HG03342 (cell line): ENCODE measurements around the gene NANOS3.
A peak's percentile ranks its signal among the peaks of the same experiment; 100 is the strongest.

Source experiments
- ATAC-seq: cut with Tn5 transposase; IDR thresholded peaks from one replicate; pipeline ENCODE4 v1.9.1; 2021; ENCODE audit warnings: mild to moderate bottlenecking, moderate library complexity; ENCODE audit not compliant: unreplicated experiment

The NANOS3 gene

DNA sequence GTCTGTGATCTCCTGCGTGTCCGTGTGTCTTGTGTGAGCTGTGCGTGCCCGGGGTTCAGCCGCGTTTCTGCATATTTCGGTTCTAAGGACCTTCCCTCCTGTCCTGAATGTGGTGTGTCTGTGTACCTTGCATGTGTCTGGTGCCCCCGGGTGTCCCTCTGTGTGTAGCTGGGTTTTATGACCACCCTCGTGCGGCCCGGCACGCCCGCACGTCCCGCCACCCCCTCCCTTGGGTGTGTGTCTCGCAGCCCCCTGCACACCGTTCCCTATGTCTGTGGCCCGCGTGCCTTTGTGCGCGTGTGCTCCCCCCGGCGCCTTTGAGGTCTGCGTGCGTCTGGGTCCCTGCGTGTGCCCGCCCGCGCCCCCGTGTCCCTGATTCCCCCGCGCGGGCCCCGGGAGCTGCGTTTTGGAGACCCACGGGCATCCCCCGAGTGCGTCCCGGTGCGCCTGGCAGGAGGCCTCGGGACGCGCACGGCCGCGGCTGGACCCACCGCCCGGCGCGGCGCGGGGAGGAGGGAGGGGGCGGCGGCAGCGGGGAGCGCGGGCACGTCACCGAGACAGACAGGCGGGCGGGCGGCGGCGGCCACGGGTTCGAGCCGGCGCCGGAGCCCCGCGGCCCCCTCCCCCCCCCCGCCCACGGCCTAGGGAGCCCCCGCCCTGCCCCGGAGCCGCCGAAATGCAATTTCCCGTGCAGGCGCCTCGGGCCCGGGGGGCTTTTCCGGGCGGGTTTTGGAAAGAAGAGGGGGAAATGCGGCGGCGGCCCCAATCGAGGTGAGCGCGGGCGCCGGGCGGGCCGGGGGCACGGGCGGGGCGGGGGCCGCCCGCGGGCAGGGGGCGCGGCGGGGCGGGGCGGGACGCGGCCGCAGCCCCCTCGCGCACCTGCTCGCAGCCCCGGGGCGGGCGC lies 12.0 kb upstream of the NANOS3 start:
- no peak for ATAC-seq

DNA sequence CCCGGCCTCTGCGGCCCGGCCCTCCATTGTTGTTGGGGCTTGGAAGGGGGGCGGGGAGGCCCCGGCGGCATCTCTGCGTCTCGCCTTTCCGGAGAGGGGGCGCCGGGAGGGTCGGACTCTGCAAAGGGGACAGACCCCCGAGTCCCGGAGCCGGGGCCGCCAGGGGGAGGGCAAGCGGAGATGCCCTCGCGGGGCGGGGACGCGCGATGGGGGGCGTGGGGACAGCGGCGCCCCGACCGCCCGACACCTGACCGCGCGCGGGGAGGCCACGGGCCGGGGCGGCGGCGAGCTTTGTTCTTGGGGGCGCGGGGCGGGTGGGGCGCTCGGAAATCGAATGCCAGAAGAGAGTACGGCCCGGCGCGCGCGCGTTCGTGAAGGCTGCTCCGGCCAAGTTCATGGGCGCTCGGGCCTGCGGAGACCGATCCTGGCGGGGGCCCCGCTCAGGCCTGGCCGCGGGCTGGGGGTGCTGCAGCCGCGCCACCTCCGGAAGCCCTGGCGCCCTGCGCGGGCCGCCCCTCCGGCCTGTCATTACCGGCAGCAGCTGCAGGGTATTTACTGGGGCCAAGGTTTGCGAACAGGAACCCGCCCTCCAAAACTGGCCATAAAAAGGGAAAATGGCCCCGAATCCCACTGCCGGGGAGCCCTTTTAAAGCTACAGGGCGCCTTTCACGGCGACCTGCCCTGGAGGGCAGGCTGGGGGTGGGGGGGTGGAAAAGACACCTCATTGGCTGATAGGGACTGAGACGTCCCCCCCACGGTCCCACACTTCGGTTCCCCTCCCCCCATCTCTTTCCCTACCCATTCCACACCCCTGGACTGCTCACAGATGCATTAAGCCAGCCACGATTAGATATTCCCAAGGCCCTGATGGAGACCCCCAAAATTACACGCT lies 11.1 kb upstream of the NANOS3 start:
- ATAC-seq: no peak

DNA sequence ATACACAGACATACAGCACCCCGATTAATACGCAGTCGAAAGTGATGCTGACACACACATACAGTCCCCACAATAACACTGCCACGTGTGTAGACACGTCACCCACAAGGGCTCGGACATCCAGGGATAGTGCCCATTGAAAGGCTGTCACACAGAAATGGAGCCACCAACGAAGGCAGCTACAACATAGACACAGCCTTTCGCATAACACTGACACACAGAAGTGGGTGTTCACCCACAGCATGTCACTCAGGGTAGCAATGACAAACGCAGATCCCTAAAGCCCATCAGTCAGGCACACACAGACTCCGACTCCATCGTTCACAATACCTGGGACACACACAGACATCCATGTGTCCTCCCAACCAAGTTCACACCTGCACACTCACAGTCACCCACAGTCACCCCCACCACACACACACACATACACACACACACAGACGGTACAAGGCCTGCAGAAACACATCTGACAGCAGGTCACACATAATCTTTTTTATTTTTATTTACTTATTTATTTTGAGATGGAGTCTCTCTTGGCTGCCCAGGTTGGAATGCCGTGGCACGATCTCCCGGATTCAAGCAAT lies 10.4 kb upstream of the NANOS3 start:
- ATAC-seq: no peak

DNA sequence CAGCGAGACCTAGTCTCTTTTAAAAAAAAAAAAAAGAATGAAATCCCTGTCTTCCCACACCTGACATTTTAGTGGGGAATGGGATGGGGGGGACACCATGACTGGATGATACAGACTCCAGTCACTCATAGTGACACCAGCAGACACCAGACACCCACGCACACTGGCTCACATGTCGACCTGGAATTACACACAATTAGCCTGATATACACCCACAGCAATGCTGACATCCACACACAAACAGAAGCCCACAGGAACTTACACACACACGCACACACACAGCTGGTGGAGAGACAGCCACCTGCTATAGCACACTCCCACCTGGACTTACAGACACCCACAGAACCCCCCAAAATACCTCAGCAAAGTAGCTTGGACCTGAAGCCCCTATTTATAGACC lies 8.3 kb upstream of the NANOS3 start:
- no peak for ATAC-seq

DNA sequence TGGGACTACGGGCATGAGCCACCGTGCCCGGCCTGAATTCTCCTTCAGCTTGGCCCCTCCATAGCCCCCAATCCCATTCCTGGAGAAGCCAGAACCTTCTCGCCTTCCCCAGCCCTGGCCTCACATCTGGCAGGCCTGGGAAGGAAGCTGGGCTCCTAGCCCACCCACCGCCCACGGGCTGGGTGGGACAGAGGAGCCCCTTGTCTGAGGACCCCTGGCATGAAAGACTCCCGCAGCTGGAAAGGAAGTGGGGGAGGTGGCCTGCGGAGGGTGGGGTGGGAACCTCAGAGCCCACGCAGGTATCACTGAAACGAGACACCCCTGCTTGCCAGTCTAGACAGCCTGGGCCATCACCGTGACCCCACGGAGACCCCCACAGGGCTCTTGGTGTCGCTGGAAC lies 7.7 kb upstream of the NANOS3 start:
- ATAC-seq: no peak

DNA sequence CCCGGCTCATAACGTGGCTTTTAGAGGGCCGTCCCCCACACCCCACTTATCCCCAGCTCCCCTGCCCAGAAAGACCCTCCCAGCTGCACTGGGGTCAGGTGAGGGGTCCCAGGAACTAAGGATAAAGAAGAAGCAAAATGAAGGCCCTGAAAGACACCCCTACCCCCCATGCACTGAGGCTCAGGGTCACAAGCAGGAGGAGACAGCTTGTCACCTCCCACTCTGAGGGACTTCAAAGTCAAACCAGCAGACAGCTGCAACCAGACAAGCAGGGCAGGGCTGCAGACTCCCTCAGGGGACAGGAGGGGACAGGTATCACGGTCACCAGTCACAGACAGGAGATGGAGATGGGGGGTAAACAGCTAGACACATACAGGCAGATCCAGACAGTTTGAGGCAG lies 6.1 kb upstream of the NANOS3 start:
- no peak for ATAC-seq

DNA sequence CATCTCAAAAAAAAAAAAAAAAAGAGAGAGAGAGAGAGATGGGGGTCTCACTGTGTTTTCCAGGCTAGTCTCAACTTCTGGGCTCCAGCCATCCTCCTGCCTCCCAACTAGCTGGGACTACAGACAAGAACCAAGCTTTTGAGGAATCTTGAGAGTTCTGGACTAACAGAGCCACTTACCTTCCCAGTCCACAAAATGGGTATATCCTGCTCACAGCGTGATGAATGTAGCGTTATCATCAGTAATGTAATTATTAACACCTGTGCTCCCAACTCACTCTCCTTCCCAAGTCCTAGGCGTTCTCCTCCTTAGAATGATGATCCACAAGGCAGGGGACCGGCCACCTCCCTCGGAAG lies 4.6 kb upstream of the NANOS3 start:
- ATAC-seq: no peak

DNA sequence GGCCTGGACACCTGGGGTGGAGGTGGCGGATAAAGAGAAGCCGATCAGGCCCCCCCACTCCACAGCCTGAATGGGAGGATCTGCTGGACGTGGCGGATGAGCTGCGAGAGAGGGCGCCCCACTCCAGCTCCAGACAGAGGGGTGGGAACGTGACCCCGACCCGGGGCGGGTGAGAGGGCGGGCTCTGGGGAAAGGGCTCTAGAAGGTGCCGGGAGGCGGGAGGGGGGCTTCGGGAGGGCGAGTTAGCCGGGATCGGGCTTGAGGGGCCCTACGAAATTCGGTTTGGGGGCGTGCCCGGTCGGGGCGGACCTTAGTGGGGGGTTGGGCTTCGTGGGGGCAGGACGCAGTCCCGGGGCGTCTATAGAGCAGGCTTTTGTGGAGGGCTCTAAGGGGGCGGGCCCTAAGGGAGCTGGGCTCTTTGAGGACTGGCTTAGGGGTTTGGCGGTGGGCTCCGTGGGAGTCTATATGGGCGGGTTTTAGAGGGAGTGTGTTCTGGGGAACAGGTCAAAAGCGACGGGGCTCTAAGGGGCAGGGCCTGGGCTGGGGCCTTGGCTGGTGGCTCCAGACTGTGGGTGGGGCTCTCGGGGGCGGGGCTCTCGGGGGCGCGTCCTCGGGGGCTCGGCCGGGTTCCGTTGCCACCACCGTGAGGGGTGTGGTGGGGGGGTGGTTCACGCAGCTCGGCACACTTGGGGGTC lies 4.1 kb upstream of the NANOS3 start:
- no peak for ATAC-seq

DNA sequence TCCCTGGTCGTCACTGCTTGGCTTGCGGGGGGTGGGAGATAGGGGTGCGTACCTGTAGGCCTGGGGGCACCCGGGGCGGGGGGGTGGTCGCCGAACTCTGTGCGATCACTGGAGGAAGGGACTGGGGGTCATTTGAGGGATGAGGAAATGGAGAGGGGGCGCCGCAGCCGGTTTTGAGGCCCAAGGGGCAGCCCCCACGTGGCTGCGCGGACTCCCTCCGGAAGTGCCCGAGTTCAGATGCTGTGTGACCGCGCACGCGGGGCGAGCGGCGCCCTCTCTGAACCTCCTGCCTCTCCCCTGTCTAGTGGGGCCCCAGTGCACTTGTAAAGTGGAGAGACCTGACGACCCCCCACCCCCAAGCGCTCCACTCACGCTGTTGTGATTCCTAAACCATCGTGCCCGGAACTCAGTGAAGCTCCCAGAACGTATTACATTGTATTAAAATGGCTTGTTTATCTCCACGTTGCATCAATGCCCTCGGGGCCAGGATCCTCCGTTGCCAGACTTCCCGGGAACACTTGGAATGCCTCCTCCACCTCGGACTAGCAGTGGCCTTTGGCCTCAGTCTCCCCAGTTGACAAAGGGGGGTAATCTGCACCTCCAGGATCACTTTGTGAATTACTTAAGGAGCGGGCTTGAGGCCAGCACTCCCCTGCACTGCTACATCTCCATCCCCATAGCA lies 3.0 kb upstream of the NANOS3 start:
- ATAC-seq: no peak

DNA sequence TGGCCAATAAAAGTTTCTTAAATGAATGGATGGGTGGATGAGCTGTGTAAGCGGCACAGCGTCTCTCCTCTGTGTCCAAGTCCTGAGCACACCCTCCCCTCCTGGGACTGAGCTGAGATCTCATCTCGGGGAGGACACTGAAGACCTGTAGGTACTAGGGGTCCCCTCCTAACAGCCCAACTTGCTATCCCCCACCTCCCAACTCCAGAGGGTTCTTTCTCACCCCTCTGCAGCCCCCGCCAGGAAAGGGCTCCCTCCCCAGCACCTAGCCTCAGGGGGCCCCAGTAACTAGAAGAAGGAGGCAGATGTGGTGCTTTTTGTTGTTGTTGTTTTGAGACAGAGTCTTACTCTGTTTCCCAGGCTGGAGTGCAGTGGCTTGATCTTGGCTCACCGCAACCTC lies 1.1 kb upstream of the NANOS3 start:
- ATAC-seq: no peak

DNA sequence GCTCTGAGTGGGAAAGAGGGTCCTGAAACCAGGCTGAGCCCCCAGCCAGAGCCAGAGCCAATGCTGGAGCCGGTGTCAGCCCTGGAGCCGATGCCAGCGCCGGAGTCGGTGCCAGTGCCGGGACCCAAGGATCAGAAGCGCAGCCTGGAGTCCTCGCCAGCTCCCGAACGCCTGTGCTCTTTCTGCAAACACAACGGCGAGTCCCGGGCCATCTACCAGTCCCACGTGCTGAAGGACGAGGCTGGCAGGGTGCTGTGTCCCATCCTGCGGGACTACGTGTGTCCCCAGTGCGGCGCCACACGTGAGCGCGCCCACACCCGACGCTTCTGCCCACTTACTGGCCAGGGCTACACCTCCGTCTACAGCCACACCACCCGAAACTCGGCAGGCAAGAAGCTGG lies 369 bp downstream of the NANOS3 start:
- ATAC-seq: no peak

DNA sequence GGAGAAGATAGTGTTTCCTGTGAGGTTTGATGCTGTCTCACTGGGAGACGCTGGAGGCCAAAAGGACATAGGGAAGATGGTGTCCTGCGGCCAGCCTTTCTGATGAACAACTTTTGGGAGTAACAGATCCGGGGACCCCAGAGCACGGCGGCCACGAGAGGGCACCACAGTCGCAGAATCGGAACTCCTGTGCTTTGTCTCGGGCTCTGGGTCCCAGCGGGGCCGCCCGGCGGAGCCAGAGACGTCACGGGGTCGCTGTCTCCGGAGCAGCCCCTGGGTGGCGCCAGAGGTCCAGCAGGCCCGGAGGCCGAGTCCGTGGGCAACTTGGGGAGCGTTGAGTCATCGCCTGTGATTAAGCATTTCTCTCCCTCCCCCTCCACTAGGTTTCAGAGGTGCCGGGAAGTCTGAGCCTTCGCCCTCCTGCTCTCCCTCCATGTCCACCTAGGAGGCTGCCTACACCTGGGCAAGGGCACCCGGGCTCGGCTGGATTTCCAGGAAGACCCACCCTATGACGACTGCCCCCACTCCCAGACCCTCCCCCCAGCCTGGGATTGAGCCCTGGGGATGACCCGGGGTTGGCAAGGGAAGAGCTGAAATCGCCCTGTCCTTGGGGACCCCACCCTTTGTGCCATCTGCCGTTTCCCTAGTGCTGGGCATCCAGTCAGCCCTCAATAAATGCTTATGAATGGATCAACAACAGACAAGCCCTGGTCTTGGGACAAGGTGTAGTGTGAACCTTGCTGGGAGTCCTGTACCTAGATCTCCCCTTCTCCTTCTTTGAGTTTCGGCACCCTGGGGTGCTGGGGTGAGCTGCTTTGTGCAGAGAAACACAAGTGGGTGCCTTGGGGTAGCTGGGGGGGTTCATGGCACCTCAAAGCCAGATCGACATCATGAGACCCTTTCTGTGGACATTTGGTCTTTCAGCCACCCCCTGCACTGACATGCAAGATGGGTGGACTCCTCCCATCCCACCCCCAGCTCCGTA lies 3.4 kb downstream of the NANOS3 start:
- peak; percentile 82 for ATAC-seq

DNA sequence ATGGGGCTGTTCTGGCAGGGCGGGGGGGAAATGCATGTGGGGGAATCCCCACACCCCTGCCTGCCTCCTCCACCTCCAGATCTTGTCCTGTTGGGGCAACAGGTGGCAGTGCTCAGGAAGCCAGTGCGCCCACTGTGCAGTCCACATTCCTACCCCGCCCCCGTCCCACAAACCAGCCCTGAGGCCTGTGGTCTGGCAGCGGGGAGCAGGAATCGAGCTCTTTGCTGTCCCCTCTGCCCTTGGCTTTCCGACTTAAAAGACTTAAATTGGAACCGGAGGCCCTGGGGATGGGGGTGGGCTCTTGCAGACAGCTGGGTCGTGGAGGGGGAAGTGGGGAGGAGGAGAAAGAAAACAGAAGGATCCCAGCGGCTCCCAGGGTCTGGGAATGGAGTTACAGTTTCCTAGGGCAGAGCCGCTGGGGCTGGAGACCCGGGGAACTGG lies 4.3 kb downstream of the NANOS3 start:
- ATAC-seq: no peak

DNA sequence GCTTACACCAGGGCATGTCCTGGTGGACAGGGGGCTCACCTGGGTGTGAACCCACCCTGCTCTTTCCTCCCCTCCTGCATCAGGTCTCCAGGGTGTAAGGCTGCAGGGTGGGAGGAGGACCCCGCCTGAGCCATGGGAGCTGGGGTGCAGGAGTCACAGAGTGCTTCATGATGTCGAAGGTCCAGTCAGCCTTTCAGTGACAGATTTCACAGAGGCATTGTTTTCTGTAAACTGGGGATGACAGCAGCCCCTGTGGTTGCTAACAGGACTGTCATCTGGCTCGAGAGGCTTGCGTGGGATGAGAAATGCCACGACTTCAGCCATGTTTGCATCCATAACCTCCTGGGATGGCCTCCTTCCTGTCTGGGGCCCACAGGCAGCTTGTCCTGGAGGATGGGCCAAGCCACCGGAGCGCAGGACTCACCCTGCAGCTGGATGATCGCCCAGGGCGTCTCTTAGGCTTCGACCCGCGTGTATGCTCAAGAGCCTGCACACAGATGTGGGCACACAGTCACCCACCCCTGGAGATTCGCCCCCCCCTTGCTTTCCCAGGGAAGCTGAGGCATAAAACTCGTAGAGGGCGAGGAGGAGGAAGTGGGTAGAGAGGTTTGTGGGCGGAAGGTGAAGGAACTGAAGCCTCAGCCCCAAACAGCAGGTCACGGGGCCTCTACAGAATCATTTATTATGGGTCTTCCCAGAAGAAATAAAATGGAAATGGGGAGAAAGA lies 4.9 kb downstream of the NANOS3 start:
- no peak for ATAC-seq

DNA sequence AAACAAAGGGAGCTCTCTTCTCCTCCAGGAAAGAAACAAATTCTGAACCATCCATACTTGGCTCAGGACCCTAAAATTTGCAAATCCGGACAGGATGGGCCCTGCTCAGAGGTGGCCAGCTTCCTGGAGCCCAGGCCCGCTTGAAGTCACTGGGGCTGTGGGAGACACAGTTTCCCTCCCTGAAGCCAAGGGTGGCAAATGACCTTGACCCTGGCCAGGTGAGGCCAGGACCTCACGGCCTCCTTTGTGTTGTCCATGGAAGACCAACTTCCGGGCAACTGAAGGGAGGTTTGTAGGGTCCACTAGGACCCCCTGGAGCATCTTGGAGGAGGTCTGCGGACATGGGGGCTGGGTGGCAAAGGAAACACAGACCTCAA lies 5.5 kb downstream of the NANOS3 start:
- ATAC-seq: no peak

DNA sequence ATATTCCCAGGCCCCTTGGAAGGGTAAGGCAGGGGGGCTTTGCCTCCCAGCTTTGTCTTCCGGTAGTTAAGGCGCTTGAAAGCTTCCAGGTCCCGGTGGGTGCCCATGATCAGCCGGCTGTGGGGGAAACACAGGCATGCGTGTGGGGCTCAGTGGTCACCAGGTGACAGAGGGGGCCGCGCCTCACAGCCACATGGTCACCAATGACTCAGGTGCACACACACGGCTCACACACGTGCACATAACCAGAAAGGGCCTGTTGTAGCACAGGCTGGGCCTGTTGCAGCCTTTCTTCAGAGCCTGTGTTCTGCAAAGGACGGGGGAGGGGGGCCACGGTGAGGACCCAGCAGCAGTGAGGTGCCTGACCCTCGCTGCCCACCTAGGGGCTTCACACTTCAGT lies 5.9 kb downstream of the NANOS3 start:
- no peak for ATAC-seq

DNA sequence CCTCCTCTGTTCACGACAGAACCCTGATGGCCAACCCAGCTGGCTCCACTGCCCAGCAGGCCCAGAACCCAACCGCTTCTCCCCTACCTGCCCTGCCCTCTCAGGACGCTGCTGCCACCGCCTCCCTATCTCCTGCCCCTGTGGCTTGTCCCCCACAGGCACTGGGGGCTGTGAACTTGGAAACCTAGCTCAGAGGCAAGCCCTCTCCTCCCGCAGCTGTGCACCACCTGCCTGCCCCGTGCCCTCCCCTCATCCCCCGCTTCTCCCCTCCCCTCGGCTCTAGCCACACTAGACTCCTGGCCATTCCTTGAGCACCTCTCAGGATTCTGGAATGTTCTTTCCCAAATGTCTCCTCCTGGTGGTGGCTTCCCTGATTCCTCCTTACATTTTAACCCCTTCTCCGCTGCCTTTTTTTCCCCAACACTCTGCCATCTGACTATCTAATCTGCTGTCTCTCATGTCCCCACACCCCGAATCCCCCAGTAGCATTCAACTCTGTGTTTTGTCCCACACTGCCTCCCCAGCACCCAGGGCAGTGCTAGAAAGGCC lies 6.7 kb downstream of the NANOS3 start:
- no peak for ATAC-seq
